Activated CD4-positive, CD25-positive, alpha-beta regulatory T cell treated with anti-CD3 and anti-CD28 coated beads, Interleukin-2, amount 50 U/mL, for 16 hours (primary cell): ENCODE data around the gene TMEM225B.
"Not testable (repeated sequence)": the region's sequence is repeated elsewhere in the genome, so short reads cannot be mapped to it uniquely, and the experiment has no call there.

Experiments
- DNase-seq: peaks from one replicate; pipeline ENCODE4 v3.0.0-alpha.2; 2020; ENCODE audit warnings: low read depth, low spot score

Gene TMEM225B, protein sequence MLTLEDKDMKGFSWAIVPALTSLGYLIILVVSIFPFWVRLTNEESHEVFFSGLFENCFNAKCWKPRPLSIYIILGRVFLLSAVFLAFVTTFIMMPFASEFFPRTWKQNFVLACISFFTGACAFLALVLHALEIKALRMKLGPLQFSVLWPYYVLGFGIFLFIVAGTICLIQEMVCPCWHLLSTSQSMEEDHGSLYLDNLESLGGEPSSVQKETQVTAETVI

DNA sequence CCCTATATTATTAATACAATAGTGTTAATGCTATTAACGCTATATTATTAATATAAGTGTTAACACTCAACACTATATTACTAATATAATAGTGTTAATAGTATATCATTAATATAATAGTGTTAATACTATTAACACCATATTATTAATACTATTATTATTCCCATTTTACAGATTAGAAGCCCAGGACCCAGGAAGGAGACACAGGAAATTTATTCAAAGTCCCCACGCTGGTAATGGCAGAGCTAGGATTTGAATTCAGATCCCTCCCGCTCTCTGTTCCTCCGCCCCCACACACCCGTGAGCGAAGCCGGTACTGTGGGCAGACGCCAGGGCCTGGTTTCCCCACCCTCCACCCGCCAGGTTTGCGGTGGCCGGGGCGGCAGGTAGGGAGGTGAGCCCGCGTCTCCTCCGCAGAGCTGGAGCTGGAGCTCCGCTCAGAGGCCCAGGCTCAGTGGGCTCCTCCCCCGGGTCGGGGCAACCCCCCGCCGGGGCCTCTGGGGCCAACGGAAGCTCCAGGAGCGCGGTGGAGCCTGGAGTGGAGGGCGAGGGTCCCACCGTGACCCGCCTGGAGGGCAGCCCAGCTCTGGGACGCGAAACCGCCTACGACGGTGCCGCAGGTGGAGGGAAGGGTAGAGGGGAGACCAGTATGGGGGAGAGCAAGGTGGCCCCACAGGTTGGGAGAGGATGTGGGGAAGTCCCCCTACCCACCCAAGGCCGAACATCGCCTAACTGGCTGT lies at the start of gene TMEM225B:
Gene TMEM225B, plus strand, starts transcription at position 506 of the 740 bp plus-strand sequence. CDS start 6,122 bp downstream, outside the sequence.
- DNase-seq: no peak

- DNase-seq: not testable (repeated sequence)
Observed at GRCh38 chr7:99549545-99549944, 48.5 kb upstream of the TMEM225B start.

DNA sequence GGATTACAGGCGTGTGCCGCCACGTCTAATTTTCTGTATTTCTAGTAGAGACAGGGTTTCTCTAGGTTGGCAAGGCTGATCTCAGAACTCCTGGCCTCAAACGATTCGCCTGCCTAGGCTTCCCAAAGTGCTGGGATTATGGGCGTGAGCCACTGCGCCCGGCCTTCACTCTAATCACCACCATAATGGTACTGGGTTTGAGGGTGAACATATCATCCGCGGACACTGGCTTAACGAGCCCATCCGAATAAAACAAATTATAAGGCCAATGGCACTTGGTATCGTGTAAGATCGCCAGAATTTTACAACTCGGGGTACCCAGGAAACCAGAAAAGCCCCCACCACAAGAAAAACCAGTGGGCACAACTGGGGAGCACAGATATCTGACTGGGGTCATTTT lies 46.7 kb upstream of the TMEM225B start:
- no peak for DNase-seq

DNA sequence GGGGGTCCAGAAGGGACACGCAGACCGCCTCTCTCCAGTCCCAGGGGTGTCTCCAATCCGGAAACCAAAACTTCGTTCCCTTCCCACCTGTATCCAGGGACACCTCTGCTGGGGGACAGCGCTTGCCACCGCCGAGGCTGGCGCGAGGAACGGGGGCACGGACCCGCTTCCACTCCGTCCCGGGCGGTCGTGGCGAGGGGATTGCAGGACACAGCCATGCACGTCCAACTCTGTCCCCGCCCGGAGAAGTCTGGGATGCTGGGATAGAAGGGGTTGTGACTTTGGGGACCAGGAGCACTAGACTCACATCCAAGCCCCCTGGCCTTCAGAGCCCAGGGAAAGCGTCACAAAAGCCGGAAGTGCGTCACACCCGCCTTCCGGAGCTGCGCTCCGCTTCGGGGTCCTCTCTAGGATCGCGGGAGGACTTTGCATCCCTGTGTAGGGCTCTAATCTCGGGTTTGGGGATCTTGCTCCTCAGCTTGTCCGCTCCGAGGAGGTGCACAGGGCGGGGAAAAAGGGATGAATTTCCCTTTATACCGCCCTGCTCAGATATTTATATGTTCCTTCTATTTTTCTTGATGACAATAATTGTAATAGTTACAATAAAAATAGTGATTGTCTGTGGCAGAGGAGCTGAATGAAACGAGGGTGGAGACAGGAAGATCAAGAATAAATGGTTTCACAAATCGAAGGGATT lies 46.2 kb upstream of the TMEM225B start, which contains the start of gene FAM200A:
Gene FAM200A, minus strand, starts transcription at position 348 of the 697 bp plus-strand sequence. CDS start 3,707 bp downstream, outside the sequence.
- DNase-seq: peak; percentile 69

DNA sequence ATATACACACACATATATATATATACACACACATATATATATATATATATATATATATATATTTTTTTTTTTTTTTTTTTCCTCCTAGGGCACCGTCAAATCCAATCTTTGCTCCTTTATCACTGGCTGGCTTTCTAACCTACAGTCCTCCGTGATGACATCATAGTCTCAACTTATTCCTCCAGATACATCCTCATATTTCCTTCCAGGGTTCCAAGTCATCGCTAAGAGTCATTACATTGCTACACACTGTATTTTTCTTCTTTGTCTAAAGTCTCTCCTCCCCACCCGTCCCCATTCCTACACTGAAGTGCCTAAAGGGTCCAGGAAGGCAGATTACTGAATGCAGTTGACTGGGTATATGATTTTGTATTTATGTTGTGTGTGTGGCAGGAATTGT lies 45.0 kb upstream of the TMEM225B start:
- no peak for DNase-seq

- DNase-seq: no peak
Observed at GRCh38 chr7:99554939-99555338, 43.1 kb upstream of the TMEM225B start.

DNA sequence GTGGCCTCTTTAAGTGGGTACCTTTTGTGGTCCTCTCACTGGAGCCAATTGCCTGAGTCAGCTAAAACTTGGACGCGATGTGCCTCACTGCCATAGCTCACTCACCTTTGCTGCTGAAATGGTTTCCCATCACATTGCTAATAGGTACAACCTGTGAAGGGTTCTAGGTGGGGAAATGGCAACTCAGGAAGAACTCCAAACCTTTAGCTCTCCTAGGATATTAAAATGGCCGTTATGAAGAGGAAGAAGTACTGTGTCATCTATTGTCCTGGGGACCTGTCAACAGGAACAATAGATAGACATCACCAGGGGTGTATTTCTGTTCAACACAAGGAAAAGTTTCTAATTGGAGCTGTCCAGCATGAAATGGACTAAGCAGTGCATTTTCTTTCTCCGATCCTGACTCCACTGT lies 40.9 kb upstream of the TMEM225B start:
- no peak for DNase-seq

- no peak for DNase-seq
Observed at GRCh38 chr7:99557940-99558305, 40.1 kb upstream of the TMEM225B start.

- peak; percentile 81 for DNase-seq
Observed at GRCh38 chr7:99558306-99559174, 39.5 kb upstream of the TMEM225B start, which contains the start of gene ZNF655. ZNF655 (plus strand) TSS chr7:99558642; CDS start chr7:99560560, 1,918 bp downstream.

DNA sequence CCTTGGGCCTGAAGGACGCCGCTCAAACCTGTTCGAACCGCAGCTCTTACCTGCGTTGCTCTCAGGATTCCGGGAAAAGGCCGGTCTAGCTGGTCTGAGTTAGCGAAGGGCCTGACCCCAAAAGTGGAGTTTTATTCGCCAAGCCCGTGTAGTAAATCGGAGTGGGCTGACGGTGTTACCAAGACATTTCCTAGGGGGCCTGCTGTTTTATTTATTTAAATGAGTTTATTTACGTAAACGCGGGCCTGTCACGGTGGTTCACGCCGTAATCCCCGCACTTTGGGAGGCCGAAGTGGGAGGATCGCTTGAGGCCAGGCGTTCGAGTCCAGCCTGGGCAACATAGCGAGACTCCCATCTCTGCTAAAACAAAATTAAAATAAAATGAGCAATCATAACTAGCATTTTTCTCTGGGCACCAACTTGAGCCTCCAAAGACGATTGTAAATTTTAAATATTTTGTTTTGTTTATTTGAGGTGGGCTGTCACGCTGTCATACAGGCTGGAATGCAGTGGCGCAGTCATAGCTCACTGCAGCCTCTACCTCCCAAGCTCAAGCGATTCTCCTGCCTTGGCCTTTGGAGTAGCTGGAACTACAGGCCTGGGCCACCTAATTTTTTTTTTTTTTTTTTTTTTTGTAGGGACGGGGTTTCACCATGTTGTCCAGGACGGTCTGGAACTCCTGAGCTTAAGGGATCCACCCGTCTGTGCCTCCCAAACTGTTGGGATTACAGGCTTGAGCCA lies 38.7 kb upstream of the TMEM225B start:
- no peak for DNase-seq

DNA sequence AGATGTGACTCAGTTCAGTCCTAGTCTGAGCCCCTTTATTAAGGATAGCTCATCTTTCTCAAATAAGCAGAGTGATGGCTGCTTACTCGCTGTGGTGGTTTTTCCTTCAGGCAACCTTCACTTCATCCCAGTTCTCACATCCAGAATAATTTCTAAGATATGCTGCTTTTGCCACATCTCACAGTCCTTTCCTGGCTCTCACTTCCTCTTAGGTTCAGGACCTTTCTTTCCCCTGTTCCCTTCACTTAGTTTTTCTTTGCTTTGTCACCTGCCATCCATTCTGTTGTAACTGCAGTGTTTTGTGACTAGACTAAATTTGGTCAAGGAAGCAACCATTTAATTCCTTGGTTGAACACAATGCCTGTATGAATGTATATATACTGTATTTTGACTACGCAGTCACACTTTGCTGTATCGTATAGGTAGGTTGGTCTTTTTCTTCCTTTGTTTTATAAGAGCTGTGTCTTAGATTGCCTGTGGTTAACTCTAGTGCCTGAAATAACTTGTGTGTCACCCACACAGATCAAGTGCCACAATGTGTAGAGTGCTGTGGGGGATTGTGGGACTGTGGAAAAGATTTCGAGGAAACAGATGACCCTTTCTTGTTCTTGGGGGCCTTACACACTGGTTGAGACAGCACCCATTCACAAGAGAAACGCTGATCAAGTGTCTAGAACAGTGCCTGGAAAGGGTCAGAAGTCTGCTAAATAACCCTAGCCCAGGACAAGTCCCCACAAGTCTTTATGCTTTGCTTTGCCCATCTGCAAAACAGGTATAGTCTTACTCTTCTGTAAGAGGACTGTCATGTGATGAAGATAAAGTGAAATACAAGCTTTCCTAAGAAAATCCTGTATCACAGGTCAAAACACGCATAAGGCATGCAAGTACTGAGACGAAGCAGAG lies 37.0 kb upstream of the TMEM225B start:
- DNase-seq: no peak

GRCh38 chr7:99561737-99562051 lies 36.4 kb upstream of the TMEM225B start:
- DNase-seq: no peak

- no peak for DNase-seq
Observed at GRCh38 chr7:99562114-99562784, 35.8 kb upstream of the TMEM225B start.

DNA sequence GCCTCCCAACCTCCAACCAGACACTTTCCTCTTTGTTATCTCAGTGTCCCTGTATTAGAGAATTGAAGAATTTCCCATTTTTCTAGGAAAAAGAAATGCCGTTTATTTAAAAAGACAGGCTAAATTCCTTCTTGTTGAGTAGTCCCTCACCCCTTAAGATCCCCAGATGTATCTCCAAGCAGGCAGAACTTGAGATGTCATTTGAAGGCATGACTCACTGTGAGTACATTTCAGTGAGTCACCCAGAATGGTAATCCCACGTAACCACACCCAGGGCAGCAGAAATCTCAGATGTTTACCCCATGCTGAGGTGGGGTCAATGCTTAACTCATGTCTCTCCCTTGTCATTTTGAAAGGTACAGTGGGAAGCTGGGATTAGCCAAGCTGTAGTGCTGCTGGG lies 35.2 kb upstream of the TMEM225B start:
- peak; percentile 15 for DNase-seq

DNA sequence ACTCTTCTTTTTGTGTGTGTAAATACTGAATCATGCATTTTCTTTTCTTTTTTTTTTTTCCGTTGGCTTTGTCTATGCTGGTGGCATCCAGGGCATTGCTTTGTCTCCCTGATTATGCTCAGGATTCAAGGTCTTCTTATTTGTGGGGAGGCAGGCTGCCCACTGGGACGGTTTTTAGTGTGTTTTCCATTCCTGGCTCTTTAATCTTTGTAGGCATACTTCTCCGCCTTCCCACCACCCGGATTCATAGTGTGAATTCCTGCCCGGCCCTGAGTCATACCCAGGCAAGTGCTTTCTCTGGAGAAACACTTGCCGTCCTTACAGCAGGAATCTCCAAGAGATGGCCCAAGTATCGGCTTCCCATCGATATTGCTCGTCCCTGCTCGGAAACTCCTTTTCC lies 34.4 kb upstream of the TMEM225B start:
- DNase-seq: no peak

DNA sequence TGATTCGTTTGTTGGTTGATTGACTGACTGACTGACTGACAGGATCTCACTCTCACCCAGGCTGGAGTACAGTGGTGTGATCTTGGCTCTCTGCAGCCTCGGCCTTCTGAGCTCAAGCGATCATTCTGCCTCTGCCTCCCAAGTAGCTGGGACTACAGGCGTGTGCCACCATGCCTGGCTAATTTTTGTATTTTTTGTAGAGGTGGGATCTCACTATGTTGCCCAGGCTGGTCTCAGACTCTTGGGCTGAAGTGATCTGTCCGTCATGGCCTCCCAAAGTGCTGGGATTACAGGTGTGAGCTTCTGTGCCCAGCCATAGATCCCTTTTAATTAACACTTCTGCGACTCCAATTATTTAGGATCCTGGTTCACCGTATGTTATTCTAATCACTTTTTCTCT lies 29.3 kb upstream of the TMEM225B start:
- not testable (repeated sequence) for DNase-seq

DNA sequence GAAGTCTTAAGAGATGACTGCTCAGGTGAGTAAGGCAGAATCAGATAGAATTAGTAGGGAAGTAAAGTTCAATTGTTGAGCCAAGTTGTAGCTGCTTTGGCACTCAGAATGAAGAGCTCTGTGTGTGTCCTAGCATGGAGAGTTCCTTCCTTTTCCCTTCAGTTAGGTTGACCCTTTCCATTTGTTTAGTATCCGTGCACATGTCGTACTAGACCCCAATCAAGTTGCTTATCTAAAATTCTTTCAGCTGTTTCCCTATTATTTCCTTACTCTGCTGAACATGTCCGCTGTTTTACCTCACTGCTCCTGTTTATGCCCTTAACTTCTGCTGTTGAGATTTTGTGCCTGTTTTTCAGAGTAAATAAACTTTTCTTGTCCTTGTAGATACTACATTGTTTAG lies 26.3 kb upstream of the TMEM225B start:
- no peak for DNase-seq

- no peak for DNase-seq
Observed at GRCh38 chr7:99573257-99573656, 24.8 kb upstream of the TMEM225B start.

DNA sequence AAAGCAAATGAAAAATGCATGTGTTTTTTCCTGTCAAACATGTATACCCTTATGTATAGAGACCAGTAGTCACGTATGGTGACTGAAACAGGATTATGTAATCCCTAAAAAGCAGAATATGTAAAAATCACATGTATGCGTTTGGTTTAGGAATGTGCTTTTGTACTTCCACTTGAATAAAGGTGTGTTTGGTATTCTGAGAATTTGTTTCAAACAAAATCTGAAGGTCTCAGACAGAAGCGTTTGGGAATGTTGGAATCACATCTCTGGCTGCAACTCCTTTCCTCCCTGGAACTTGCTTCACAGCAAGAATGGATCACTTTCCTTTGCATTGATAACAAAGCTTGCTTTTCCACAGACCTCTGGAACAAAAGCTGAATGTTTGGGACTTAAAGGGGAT lies 21.8 kb upstream of the TMEM225B start:
- DNase-seq: no peak
